HG02678 (cell line): ENCODE data around the gene ZNF3.

Experiments used
- ATAC-seq: cut with Tn5 transposase; IDR thresholded peaks from one replicate; pipeline ENCODE4 v1.9.1; 2021; ENCODE audit warnings: mild to moderate bottlenecking, moderate library complexity; ENCODE audit not compliant: unreplicated experiment

The ZNF3 gene

DNA sequence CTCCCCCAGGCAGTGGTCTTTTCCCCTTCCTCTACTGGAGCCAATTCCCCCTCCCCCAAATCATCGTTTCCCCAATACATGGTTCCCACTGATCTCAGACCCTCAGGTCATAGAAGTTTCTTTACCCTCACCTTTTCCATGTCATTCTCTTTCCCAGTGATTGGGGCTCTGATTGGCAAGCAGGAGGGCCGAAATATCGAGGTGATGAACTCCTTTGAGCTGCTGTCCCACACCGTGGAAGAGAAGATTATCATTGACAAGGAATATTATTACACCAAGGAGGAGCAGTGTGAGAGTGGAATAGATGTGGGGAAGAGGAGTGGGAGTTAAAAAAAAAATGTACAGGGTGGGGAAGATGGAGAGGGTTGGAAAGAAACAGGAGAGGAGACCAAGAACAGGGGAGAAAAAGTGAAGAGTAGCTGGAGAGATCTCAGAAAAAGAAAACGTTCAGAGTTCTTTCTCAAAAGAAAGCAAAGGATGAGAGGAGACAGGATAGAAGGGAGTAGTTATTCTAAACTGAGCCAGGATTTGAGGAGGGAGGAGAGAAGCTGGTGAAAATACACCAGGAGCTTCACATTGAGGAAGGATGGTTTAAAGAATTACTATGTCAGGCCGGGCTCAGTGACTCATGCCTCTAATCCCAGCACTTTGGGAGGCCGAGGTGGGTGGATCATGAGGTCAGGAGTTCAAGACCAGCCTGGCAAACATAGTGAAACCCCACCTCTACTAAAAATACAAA is 8.1 kb upstream of the ZNF3 start:
- ATAC-seq = no peak

- ATAC-seq = peak; percentile 64
Observed at GRCh38 chr7:100088621-100089457, 7.3 kb upstream of the ZNF3 start, which contains the start of gene COPS6. TSS of gene COPS6 (plus strand) at chr7:100088969. CDS start at chr7:100088991, 22 bp downstream.

DNA sequence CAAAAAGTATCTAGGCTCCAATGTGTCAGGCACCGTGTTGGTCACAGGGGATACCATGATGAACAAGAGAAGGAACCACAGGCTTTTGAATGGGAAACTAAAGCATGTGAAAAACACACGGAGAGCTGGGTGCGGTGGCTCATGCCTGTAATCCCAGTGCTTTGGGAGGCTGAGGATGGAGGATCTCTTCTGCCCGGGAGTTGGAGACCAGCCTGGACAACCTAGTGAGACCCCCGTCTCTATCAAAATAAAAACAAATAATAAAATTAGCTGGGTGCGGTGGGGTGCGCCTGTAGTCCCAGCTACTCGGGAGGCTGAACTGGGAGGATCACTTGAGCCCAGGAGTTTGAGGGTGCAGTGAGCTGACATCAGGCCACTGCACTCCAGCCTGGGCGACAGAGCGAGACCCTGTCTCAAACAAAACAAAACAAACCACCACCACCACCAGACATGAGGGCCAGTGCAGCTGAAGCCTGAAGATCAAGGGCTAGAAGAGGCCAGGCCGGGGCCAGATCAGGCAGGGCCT is 6.6 kb upstream of the ZNF3 start:
- peak; percentile 14 for ATAC-seq

DNA sequence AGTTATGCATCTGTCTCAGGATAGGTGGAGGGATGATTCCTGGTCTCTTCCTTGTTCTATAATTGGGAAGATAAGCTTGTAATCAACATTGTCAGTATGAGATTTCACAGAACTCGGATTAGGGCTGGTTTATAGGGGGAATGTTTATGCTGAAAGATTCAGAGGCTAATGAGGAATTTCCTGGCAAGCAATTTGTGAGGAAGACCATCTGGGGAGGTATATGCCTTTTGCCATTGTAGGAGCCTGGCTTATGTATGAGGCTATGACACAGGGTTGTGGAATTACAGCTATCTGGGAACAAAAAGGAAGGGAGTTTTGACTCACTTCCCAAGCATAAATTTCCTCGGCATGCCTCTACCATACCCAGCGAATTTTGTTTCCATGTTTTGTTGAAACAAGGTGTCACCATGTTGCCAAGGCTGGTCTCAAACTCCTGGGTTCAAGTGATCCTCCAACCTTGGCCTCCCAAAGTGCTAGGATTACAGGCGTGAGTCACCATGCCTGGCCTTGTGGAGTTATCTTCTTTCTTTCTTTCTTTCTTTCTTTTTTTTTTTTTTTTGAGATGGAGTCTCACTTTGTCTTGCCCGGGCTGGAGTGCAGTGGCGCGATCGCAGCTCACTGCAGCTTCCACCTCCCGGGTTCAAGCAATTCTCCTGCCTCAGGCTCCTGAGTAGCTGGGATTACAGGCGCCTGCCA is 5.7 kb upstream of the ZNF3 start:
- no peak for ATAC-seq

DNA sequence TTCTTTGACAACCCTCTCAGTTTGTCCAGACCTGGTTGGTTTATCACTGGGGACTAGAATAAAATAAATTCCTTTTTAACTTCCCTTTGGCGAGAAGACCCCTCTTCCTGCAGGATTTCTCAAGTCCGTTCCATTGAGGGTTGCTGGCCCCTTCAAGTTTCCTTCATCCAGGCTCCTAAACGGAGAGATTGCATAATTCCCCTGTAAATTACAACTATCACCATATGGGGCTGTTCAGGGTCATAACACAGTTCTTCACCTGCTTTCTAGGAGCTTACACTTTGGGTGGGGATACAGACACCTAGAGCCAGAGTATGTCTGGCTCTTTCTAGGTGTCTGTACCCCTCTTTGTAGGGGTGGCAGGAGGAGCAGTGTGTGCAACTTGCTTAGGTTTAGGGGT is 4.0 kb upstream of the ZNF3 start:
- no peak for ATAC-seq

DNA sequence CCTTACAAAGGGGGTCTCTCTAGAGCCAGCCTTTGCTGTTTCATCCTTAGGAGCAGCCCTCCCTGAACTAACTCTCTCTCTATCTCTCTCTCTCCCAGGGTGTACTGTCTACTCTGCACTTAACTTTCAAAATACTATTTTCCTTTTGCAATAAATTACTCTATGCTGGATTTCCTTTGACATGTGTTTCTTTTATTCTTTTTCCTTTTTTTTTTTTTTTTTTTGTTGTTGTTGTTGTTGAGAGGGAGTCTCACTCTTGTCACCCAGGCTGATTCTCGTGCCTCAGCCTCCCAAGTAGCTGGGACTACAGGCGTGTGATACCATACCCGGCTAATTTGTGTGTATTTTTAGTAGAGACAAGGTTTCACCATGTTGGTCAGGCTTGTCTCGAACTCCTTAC is 1.5 kb upstream of the ZNF3 start:
- ATAC-seq = no peak

GRCh38 chr7:100080907-100081534 is 502 bp downstream of the ZNF3 start:
- no peak for ATAC-seq

GRCh38 chr7:100079024-100079560 is 2.4 kb downstream of the ZNF3 start:
- ATAC-seq = no peak

DNA sequence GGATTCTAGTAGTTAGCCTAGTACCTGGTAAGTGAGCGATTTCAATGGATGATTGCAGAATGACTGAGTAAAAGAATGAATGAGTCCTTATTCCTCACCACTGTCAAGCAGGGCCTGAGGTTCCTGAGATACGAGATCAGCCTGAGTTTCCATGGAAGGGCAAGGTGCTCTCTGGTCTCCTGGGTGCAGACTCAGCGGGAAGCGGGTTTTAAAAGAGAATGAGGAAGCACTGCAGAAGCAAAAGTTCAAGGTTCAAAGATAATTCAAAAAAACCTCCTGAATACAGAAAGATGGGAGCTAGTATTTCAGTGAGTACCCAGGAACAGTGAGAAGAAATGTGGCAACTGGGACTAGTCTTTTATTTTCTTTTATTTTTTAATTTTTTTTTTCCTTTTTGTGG is 4.3 kb downstream of the ZNF3 start:
- no peak for ATAC-seq

- ATAC-seq = no peak
Observed at GRCh38 chr7:100075418-100075817, 6.1 kb downstream of the ZNF3 start.

GRCh38 chr7:100074841-100075240 is 6.7 kb downstream of the ZNF3 start:
- ATAC-seq = no peak

GRCh38 chr7:100072462-100072861 is 9.1 kb downstream of the ZNF3 start:
- ATAC-seq = no peak

GRCh38 chr7:100071018-100071723 is 10.4 kb downstream of the ZNF3 start:
- no peak for ATAC-seq

GRCh38 chr7:100069991-100070390 is 11.5 kb downstream of the ZNF3 start:
- ATAC-seq = no peak

- no peak for ATAC-seq
Observed at GRCh38 chr7:100066953-100067352, 14.6 kb downstream of the ZNF3 start.

DNA sequence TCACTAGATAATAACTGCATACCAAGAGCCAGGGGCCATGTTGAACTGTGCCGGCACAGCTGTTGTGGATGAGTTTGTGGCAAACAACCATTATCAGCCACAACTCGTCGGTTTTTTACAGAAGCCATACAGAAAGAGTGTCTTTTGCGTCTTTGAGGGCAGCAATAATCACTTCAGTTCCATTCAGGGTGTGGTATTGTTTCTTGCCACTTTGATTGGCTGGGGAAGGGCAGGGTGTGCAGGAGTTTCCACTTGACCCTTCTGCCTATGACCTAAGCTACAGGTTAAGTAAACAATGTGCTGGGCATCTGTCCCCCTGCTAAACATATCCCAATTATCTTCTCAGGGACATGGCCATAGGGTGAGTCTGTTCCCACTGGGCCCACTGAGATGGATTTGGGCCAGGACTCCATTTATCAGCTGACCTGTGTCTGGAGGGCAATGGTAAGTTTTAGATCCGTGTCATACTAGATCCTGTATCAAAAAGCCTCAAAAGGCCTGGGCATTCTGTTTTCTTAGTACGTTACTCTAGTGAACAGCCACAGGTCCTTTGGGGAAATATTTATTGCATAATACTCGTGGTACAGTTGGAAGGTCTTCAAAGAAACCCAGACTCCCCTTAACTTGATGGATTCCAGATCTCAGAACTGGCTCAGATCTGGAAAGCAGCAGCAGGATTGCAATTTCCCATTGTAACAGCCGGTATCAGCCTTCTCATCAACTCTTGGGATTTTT is 15.9 kb downstream of the ZNF3 start:
- ATAC-seq = no peak

GRCh38 chr7:100064162-100064561 is 17.4 kb downstream of the ZNF3 start:
- no peak for ATAC-seq

DNA sequence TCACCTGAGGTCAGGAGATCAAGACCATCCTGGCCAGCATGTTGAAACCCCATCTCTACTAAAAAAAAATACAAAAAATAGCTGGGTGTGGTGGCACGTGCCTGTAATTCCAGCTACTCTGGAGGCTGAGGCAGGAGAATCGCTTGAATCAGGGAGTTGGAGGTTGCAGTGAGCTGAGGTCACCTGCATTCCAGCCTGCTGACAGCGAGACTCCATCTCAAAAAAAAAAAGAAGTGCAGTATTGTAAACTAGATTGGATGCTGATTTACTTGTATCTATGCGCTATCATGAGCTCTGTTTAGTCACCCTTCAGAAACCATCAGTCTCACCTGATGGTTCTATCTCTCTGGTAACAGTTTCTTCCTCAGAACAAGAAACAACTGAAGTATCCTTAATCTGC is 18.1 kb downstream of the ZNF3 start:
- ATAC-seq = no peak

DNA sequence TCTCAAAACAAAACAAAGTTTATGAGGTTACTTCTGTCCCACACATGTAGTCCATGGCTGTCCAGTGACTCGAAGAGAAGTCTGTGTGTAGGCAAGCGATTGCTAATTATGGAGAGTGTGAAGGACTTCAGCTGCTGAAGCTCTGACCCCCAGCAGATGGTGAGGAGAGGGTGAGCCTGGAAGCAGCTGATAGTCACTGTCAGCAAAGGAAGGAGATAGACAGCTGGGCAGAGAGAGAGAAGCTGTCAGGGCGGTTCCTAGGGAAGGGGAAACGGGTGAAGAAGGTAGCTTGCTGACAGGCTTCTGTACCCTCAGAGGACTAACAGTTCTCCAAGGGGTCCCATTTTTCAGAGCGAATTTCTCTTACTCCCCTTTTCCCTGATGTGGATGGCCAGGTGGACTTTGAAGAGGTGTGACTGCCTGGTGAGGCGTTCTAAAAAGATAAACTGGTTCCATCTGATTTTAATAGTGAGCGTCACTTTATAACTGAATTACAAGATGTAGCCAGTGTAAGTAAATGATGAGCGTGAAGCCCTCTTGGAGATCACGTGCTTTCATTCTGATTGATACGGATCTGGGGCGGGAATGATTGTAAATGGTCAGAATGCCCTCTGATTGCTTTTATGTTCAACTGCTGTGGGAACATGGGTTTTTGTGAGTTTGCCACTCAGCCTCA is 19.9 kb downstream of the ZNF3 start:
- ATAC-seq = no peak
